Motor neuron (in vitro differentiated cells): ENCODE data around the gene FAM181A. TPM values are rescaled to one million over a fixed set of nuclear protein-coding genes. Genes with fewer than 3 reads are reported as not detected.

Source experiments
- ATAC-seq, 8 experiments: fragments of 200-7000 bp; cut with Tn5 transposase; replicated peaks in 6 of 8; 2 replicates each; pipeline ENCODE4 v1.8.0; 2021; ENCODE audit warnings: mild to moderate bottlenecking in 8 of 8, moderate library complexity in 8 of 8
- H3K27ac ChIP-seq, 2 donors: fragments of 250-450 bp; sonication (Bioruptor Pico); 2 replicates each; pipeline ENCODE4 v1.9.0; 2021; ENCODE audit warnings: antibody characterized with exemption in 2 of 2, mild to moderate bottlenecking in 2 of 2, moderate library complexity in 1 of 2
- H3K4me1 ChIP-seq, 2 donors: fragments of 250-450 bp; sonication (Bioruptor Pico); replicated peaks in 1 of 2; 2 replicates each; pipeline ENCODE4 v1.6.1; 2021; ENCODE audit warnings: antibody characterized with exemption in 2 of 2, mild to moderate bottlenecking in 2 of 2, moderate library complexity in 1 of 2
- H3K4me3 ChIP-seq, 5 donors: fragments of 250-450 bp; sonication (Bioruptor Pico); 2 replicates each; pipeline ENCODE4 v1.9.0; 2021; ENCODE audit warnings: antibody characterized with exemption in 5 of 5, mild to moderate bottlenecking in 5 of 5, moderate library complexity in 4 of 5
- WGBS, 10 experiments: fragments of 450-650 bp; shearing (Covaris generic); methylation state at CpG; one replicate each; pipeline ENCODE4 v1.0.0; 2022; 5-methylcytosine and 5-hydroxymethylcytosine counted together
- in situ Hi-C, 9 experiments: fragments of 400-800 bp; cut with MboI; loops; one replicate each; pipeline ENCODE4 v1.15.0; 2021; ENCODE audit warnings: low sequenced_read_pairs in 9 of 9, low pct_unique_long_range_greater_than_20kb in 2 of 9; ENCODE audit not compliant: unreplicated experiment in 9 of 9
- total RNA-seq, 8 experiments: library from RNA; unstranded; fragments of 300-600 nt; gene quantifications; 2 replicates each; pipeline versions ENCODE4 v1.2.3 to v1.2.4, GENCODE V29; 2022

Gene FAM181A
- total RNA-seq, 8 experiments from 2014 or later = 8.9 to 29.9 (median 9.9) TPM; not detected in 3

GRCh38 chr14:93923626-93924025, 3.5 kb upstream of the FAM181A start:
- no peak overlapping the region for H3K4me3 ChIP-seq
- H3K27ac ChIP-seq = peak overlapping the region in 1 of 2 donors; percentile 6
- peaks cover 32 to 48% of the 10 kb centered on the region in 2 donors for H3K4me1 ChIP-seq
- peak in 1 of 8 experiments; percentile 7 for ATAC-seq
- in situ Hi-C loops = loop anchor here in 3 of 9 experiments (25.0 kb wide), 1 partner anchor 261 kb away; no protein-coding TSS in a partner anchor
- WGBS, 10 experiments = 20 to 92% (median 59%) methylated on average over 1 to 5 of the region's 8 CpGs; no CpG with 5 or more reads in 2 of the 10 experiments

GRCh38 chr14:93924592-93925355, 2.4 kb upstream of the FAM181A start:
- Histone ChIP-seq H3K27ac (no peak overlapping the region), H3K4me3 (no peak overlapping the region), H3K4me1 (peaks cover 32 to 60% of the 10 kb centered on the region in 2 donors)
- ATAC-seq = no peak
- in situ Hi-C loops = loop anchor here in 4 of 9 experiments (25.0 kb wide), 2 partner anchors 213 to 262 kb away; partner anchors contain the start of gene IFI27L2 (in 1 of the 4)
- 27 to 98% (median 68%) methylated on average over 1 to 12 of the region's 14 CpGs; no CpG with 5 or more reads in 3 of the 10 experiments for WGBS, 10 experiments

- 33 to 100% (median 100%) methylated on average over 1 to 7 of the region's 13 CpGs; no CpG with 5 or more reads in 5 of the 10 experiments for WGBS, 10 experiments
- Histone ChIP-seq H3K4me1 (peaks cover 32 to 61% of the 10 kb centered on the region in 2 donors), H3K4me3 (no peak overlapping the region), H3K27ac (peak overlapping the region; percentile 62 to 98)
- in situ Hi-C loops = loop anchor here in 1 of 9 experiments (25.0 kb wide), 1 partner anchor 212 kb away; the partner anchor contains the start of gene IFI27L2
- no peak for ATAC-seq
Observed at GRCh38 chr14:93925374-93925895, 1.7 kb upstream of the FAM181A start.

- Histone ChIP-seq H3K4me1 (peaks cover 32 to 59% of the 10 kb centered on the region in 2 donors), H3K27ac (peak overlapping the region; percentile 92 to 98), H3K4me3 (peak overlapping the region in 4 of 5 donors; percentile 7 to 30 (median 12))
- in situ Hi-C loops = loop anchor here in 1 of 9 experiments (25.0 kb wide), 1 partner anchor 211 kb away; the partner anchor contains the start of gene IFI27L2
- 0 to 90% (median 12%) methylated on average over 2 to 12 of the region's 21 CpGs; no CpG with 5 or more reads in 4 of the 10 experiments for WGBS, 10 experiments
- ATAC-seq = peak in 6 of 8 experiments; percentile 43 to 75 (median 61)
Observed at GRCh38 chr14:93926245-93926872, 785 bp upstream of the FAM181A start.

GRCh38 chr14:93927800-93928145, 629 bp downstream of the FAM181A start:
- Histone ChIP-seq H3K27ac (peak overlapping the region; percentile 92 to 98), H3K4me1 (peaks cover 28 to 53% of the 10 kb centered on the region in 2 donors), H3K4me3 (peak overlapping the region in 4 of 5 donors; percentile 27 to 30 (median 30))
- no peak for ATAC-seq
- in situ Hi-C loops = loop anchor here in 1 of 9 experiments (25.0 kb wide), 1 partner anchor 210 kb away; the partner anchor contains the start of gene IFI27L2
- WGBS, 10 experiments = 80% methylated on average over 1 of the region's 6 CpGs; no CpG with 5 or more reads in 9 of the 10 experiments

- peak overlapping the region; percentile 92 to 98 for H3K27ac ChIP-seq
- in situ Hi-C loops = loop anchor here in 1 of 9 experiments (25.0 kb wide), 1 partner anchor 209 kb away; the partner anchor contains the start of gene IFI27L2
Observed at GRCh38 chr14:93928184-93929047, 1.3 kb downstream of the FAM181A start.

GRCh38 chr14:93929048-93929535, 1.9 kb downstream of the FAM181A start:
- no peak for ATAC-seq
- WGBS, 10 experiments = 47 to 100% (median 100%) methylated on average over 1 to 7 of the region's 13 CpGs; no CpG with 5 or more reads in 5 of the 10 experiments
- Histone ChIP-seq H3K27ac (peak overlapping the region in 1 of 2 donors; percentile 98), H3K4me3 (no peak overlapping the region), H3K4me1 (peaks cover 27 to 51% of the 10 kb centered on the region in 2 donors)
- in situ Hi-C loops = loop anchor here in 1 of 9 experiments (25.0 kb wide), 1 partner anchor 208 kb away; the partner anchor contains the start of gene IFI27L2

More at GRCh38 chr14:93928184-93929047, 1.3 kb downstream of the FAM181A start:
- no peak for ATAC-seq
- 20 to 100% (median 83%) methylated on average over 1 to 12 of the region's 26 CpGs; no CpG with 5 or more reads in 5 of the 10 experiments for WGBS, 10 experiments
- H3K4me3 ChIP-seq = no peak overlapping the region
- peaks cover 28 to 51% of the 10 kb centered on the region in 2 donors for H3K4me1 ChIP-seq

- H3K4me1 ChIP-seq = peaks cover 27 to 46% of the 10 kb centered on the region in 2 donors
- ATAC-seq = no peak
- no peak overlapping the region for H3K27ac ChIP-seq
- H3K4me3 ChIP-seq = no peak overlapping the region
- in situ Hi-C loops = loop anchor here in 1 of 9 experiments (25.0 kb wide), 1 partner anchor 208 kb away; the partner anchor contains the start of gene IFI27L2
- WGBS, 10 experiments = 35 to 100% (median 87%) methylated on average over 1 to 5 of the region's 11 CpGs; no CpG with 5 or more reads in 4 of the 10 experiments
Observed at GRCh38 chr14:93929657-93930056, 2.5 kb downstream of the FAM181A start.

- Histone ChIP-seq H3K27ac (no peak overlapping the region), H3K4me3 (no peak overlapping the region), H3K4me1 (peaks cover 30 to 50% of the 10 kb centered on the region in 2 donors)
- ATAC-seq = no peak
- 0 to 100% (median 51%) methylated on average over 1 to 4 of the region's 8 CpGs; no CpG with 5 or more reads in 4 of the 10 experiments for WGBS, 10 experiments
- in situ Hi-C loops = loop anchor here in 1 of 9 experiments (25.0 kb wide), 1 partner anchor 207 kb away; the partner anchor contains the start of gene IFI27L2
Observed at GRCh38 chr14:93930296-93930988, 3.3 kb downstream of the FAM181A start.

GRCh38 chr14:93930989-93931307, 3.8 kb downstream of the FAM181A start:
- WGBS, 10 experiments = 0 to 83% methylated on average over 1 of the region's 4 CpGs; no CpG with 5 or more reads in 8 of the 10 experiments
- in situ Hi-C loops = loop anchor here in 1 of 9 experiments (25.0 kb wide), 1 partner anchor 206 kb away; the partner anchor contains the start of gene IFI27L2
- no peak for ATAC-seq
- no peak overlapping the region for H3K27ac ChIP-seq
- H3K4me3 ChIP-seq = no peak overlapping the region
- H3K4me1 ChIP-seq = peaks cover 32 to 50% of the 10 kb centered on the region in 2 donors

GRCh38 chr14:93932642-93933041, 5.5 kb downstream of the FAM181A start:
- Histone ChIP-seq H3K4me3 (no peak overlapping the region), H3K27ac (no peak overlapping the region), H3K4me1 (peaks cover 24 to 48% of the 10 kb centered on the region in 2 donors)
- WGBS, 10 experiments = 0 to 100% (median 80%) methylated on average over 1 to 3 of the region's 4 CpGs; no CpG with 5 or more reads in 5 of the 10 experiments
- ATAC-seq = no peak
- in situ Hi-C loops = loop anchor here in 1 of 9 experiments (25.0 kb wide), 1 partner anchor 205 kb away; the partner anchor contains the start of gene IFI27L2
